Spleen (tissue), 11 donors: ENCODE measurements around the gene TEX2. TPM values are rescaled to one million over a fixed set of nuclear protein-coding genes. Genes with fewer than 3 reads are reported as not detected.

ENCODE experiments used
- DNase-seq: peaks from one replicate; pipeline ENCODE4 v3.0.0-alpha.2; 2020
- H3K27ac ChIP-seq, 8 donors: fragments of 200-600 bp; sonication (generic) in 7 of 8; 1 replicate in 4 of 8; 2 replicates in 4 of 8; pipeline versions ENCODE4 v1.5.0 to v1.8.0; 2016 to 2021; ENCODE audit warnings: inconsistent platforms in 4 of 8, mild to moderate bottlenecking in 4 of 8, moderate library complexity in 1 of 8
- H3K27me3 ChIP-seq, 7 donors: fragments of 200-600 bp; sonication (generic) in 6 of 7; replicated peaks in 1 of 7; 1 replicate in 4 of 7; 2 replicates in 3 of 7; pipeline versions ENCODE4 v1.5.0 to v1.8.0; 2016 to 2021; ENCODE audit warnings: inconsistent platforms in 3 of 7, mild to moderate bottlenecking in 1 of 7
- H3K36me3 ChIP-seq, 6 donors: fragments of 200-600 bp; sonication (generic) in 5 of 6; 1 replicate in 4 of 6; 2 replicates in 2 of 6; pipeline versions ENCODE4 v1.5.0 to v1.8.0; 2016 to 2021; ENCODE audit warnings: inconsistent platforms in 2 of 6
- H3K4me1 ChIP-seq, 6 donors: fragments of 200-600 bp; sonication (generic) in 5 of 6; 1 replicate in 3 of 6; 2 replicates in 3 of 6; pipeline versions ENCODE4 v1.5.0 to v1.8.0; 2016 to 2021; ENCODE audit warnings: inconsistent platforms in 3 of 6
- H3K4me3 ChIP-seq, 8 donors: fragments of 200-600 bp; sonication (generic) in 7 of 8; 1 replicate in 4 of 8; 2 replicates in 4 of 8; pipeline versions ENCODE4 v1.5.0 to v1.8.0; 2016 to 2021; ENCODE audit warnings: inconsistent platforms in 4 of 8, mild to moderate bottlenecking in 4 of 8, moderate library complexity in 2 of 8
- H3K9me3 ChIP-seq, 8 donors: fragments of 200-600 bp; sonication (generic) in 7 of 8; 1 replicate in 4 of 8; 2 replicates in 4 of 8; pipeline versions ENCODE4 v1.5.0 to v1.8.0; 2016 to 2021; ENCODE audit warnings: inconsistent platforms in 4 of 8
- POLR2A ChIP-seq, 3 donors: fragments of 450-650 bp; IDR thresholded peaks; one replicate each; pipeline ENCODE4 v1.5.1; 2017; ENCODE audit warnings: antibody characterized with exemption in 3 of 3, mild to moderate bottlenecking in 1 of 3
- POLR2AphosphoS5 ChIP-seq, 3 donors: sonication (generic); formaldehyde crosslinking; IDR thresholded peaks; one replicate each; pipeline ENCODE4 v1.5.1; 2017; ENCODE audit warnings: antibody characterized with exemption in 3 of 3
- WGBS, 5 donors: extraction: QIAGEN DNeasy Blood & Tissue Kit in 3 of 5; methylation state at CpG; one replicate each; pipeline versions ENCODE4 v1.1.5 to v1.1.7; 2013 to 2018; 5-methylcytosine and 5-hydroxymethylcytosine counted together
- intact Hi-C: fragments of 100-400 bp; cut with DNase I; formaldehyde crosslinking; loops from one replicate; pipeline ENCODE4 v1.15.0; 2023; ENCODE audit warnings: low total_unique reads
- polyA plus RNA-seq, 3 donors: library from polyadenylated mRNA; stranded (reverse); fragments of 200-250 nt; gene quantifications; one replicate each; pipeline ENCODE4 v1.2.1, GENCODE V29; 2013
- total RNA-seq, 7 donors: library from RNA; depleted of rRNA in 3 of 7; stranded (reverse); fragments of >200 nt in 3 of 7; fragmentation: NEBNext Ultra II Directional in 4 of 7; extraction: Animal tissue kit (Norgen Biotek cat#: 25700) in 4 of 7; gene quantifications; one replicate each; pipeline versions ENCODE4 v1.1.0 to v1.2.1, GENCODE V29; 2016 to 2021
- TF ChIP-seq, protein P1 (sequence below), 11 experiments: fragments of 200-600 bp in 7 of 11; fragments of 450-650 bp in 4 of 11; sonication (generic) in 4 of 11; IDR thresholded peaks in 8 of 11; conservative IDR thresholded peaks in 3 of 11; 1 replicate in 7 of 11; 2 replicates in 4 of 11; pipeline versions ENCODE4 v1.4.0 to v1.8.0; 2016 to 2021; ENCODE audit warnings: antibody characterized with exemption in 11 of 11, inconsistent platforms in 4 of 11, mild to moderate bottlenecking in 1 of 11
- donor health status: healthy with polysubstance abuse.
- donor health status: DM: no; HTN: no; CAD: no; lungs with moderate emphysema.
- donor health status: DM: no; HTN: no; CAD: no.
- donor health status: Bipolar disorder and iron deficiency.
- donor health status: healthy.
- donor health status: DM: no; HTN: no; CAD: no.
- donor health status: DM: yes; HTN: yes; CAD: no.

The TEX2 gene
- total and polyA plus RNA-seq, 10 donors = 3.0 to 44.5 (median 26.7) TPM

DNA sequence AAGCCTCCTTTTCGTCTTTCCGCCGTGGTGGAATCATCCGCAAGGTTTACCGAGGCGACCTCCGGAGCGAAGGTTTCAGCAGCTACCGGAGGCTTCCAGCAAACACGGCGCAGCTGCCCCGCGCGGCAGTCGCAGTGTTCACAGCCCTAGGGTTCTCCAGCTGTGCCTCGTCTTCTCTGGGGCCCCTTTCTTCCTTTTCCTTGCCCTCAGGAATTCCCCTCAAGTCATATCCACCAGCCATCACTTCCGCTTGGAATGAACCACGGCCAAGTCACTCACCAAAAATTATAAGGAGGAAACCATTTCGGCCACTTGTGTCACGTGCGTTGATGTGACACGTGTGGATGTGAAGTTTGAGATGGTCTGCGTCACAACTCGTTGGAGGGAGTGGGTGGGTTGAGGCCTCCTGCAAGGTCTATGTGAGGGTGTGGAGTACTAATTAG is 132.5 kb downstream of the TEX2 start:
- Histone ChIP-seq H3K4me1 (peaks cover 18 to 74% (median 52%) of the 10 kb centered on the region in 6 donors), H3K27ac (peak overlapping the region; percentile 95 to 99 (median 97)), H3K4me3 (peak overlapping the region; percentile 23 to 92 (median 68)), H3K27me3 (no peaks in the 10 kb centered on the region), H3K36me3 (no peaks in the 10 kb centered on the region), H3K9me3 (no peaks in the 10 kb centered on the region)
- no peak for DNase-seq
- TF ChIP-seq POLR2AphosphoS5 (IDR thresholded peaks at IDR 0.05) (peak in 1 of 3 donors; percentile 36), POLR2A (IDR thresholded peaks at IDR 0.05) (no peak)
- TF ChIP-seq, protein P1, sequence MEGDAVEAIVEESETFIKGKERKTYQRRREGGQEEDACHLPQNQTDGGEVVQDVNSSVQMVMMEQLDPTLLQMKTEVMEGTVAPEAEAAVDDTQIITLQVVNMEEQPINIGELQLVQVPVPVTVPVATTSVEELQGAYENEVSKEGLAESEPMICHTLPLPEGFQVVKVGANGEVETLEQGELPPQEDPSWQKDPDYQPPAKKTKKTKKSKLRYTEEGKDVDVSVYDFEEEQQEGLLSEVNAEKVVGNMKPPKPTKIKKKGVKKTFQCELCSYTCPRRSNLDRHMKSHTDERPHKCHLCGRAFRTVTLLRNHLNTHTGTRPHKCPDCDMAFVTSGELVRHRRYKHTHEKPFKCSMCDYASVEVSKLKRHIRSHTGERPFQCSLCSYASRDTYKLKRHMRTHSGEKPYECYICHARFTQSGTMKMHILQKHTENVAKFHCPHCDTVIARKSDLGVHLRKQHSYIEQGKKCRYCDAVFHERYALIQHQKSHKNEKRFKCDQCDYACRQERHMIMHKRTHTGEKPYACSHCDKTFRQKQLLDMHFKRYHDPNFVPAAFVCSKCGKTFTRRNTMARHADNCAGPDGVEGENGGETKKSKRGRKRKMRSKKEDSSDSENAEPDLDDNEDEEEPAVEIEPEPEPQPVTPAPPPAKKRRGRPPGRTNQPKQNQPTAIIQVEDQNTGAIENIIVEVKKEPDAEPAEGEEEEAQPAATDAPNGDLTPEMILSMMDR (IDR thresholded peaks at IDR 0.05 in 8 of 11, conservative IDR thresholded peaks at IDR 0.05 in 3 of 11) = peak in 2 of 11 experiments; percentile 8 to 23
- 4 to 21% (median 5%) methylated on average over 7 to 24 of the region's 24 CpGs for WGBS, 5 donors
- intact Hi-C loops = loop anchor here (5.0 kb wide), 2 partner anchors 98 to 218 kb away; partner anchors contain the start of gene CSHL1

DNA sequence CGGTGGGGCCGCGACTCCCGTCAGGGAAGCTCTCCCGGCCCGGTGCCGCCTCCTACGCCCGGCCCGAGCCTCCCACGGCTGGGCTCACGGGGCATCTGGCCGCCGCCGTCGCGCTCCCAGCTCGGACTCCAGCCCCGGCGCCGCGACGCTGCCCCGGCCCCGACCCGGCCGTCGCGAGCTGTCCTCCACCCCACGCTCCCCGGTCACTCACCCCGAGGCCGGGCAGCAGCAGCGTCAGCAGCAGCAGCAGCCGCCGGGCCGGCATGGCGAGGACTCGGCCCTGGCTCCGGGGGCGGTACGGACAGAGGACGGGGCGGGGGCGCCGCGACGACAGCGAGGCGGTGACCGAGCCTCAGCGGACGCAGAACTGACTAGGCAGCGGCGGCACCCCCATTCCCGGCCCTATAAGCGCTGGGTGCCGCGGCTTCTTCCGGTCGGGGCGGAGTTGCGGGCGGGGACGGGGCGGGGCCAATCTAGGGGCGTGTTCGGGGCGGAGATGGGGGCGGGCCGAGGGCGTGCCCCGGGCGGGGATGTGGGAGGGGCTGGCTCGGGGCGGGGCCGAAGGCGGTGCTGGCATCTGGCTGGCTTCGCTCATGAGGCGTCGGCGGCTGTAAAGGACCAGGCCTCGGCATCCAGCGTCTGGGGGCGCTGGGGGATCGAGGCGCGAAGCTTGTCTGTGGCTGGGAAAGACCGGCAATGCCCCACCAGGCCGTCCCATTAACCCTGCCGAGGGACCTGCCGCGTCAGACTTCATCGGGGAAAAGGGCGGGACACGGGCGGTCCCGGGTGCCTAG is 133.1 kb downstream of the TEX2 start, which contains the start of gene ERN1:
ERN1 (minus strand) TSS at position 380 of the 794 bp plus-strand sequence; CDS start at position 265, 115 bp downstream.
- intact Hi-C loops = loop anchor here (5.0 kb wide), 2 partner anchors 98 to 218 kb away; partner anchors contain the start of gene CSHL1
- Histone ChIP-seq H3K4me3 (peak within 1 kb of the TSS; percentile 60 to 92 (median 72)), H3K27me3 (no peaks in the 10 kb centered on the region), H3K36me3 (no peaks in the 10 kb centered on the region), H3K4me1 (peaks cover 18 to 78% (median 52%) of the 10 kb centered on the region in 6 donors), H3K27ac (peak within 1 kb of the TSS; percentile 95 to 99 (median 97)), H3K9me3 (no peaks in the 10 kb centered on the region)
- DNase-seq = peak; percentile 99
- peak; percentile 67 to 87 (median 87) for TF ChIP-seq POLR2A (IDR thresholded peaks at IDR 0.05)
- TF ChIP-seq, protein P1 (IDR thresholded peaks at IDR 0.05 in 8 of 11, conservative IDR thresholded peaks at IDR 0.05 in 3 of 11) = peak in 2 of 11 experiments; percentile 6 to 31
- peak; percentile 98 for TF ChIP-seq POLR2AphosphoS5 (IDR thresholded peaks at IDR 0.05)
- 0 to 1% (median 1%) methylated on average over 22 to 98 of the region's 98 CpGs for WGBS, 5 donors

DNA sequence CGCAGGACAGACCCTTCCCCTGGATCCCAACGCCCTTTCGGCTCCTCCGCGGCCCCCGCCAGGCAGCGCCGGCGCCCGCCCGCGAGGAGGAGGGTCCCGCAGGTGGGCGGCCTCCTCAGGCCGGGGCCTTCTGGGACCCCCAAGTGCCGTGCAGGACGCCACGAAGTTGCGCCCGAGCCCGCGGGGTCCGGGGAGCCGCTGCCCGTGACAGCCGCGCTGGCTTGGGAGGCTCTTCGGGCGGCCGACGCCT is 133.6 kb downstream of the TEX2 start:
- intact Hi-C loops = no loop called here
- no peak for TF ChIP-seq POLR2AphosphoS5 (IDR thresholded peaks at IDR 0.05)
- Histone ChIP-seq H3K9me3 (no peaks in the 10 kb centered on the region), H3K4me1 (peaks cover 18 to 78% (median 52%) of the 10 kb centered on the region in 6 donors), H3K4me3 (peak overlapping the region; percentile 60 to 92 (median 72)), H3K27me3 (no peaks in the 10 kb centered on the region), H3K36me3 (no peaks in the 10 kb centered on the region), H3K27ac (peak overlapping the region; percentile 88 to 99 (median 97))
- 0 to 1% (median 0%) methylated on average over 1 to 31 of the region's 31 CpGs for WGBS, 5 donors
- no peak for DNase-seq

DNA sequence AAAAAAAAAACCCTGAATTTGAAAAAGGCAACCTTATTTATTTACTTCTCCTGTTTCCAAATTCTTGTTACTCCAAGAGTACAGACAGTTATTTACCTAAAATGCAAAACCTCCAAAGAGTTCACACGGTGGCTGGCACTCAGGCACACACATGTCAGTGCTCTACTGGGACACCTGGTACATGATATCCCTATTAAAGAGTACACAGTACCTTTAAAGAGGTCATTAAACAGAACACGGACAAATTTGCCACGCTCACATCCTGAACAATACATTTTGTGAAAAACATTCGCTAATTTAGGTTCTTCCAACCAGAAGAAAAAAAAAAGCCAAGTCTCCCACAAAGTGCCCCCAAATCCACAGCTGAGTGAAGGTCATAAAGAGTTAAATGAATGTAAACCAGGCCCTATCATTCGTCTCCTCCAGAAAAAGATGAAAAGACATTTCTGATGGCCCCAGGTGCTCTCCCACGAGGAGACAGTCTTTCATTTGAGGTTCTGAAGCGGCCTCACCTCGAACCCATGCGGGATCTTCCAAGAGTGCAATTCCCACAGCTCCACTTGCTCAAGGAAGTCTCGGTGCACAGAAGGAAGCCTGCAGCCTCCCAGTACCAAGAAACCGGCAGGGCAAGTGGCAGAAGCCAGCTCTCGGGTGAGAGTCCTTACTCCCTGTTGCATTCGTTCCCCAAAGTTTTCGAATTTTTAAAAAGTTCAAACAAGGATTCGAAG is 134.1 kb downstream of the TEX2 start:
- Histone ChIP-seq H3K4me3 (peak overlapping the region; percentile 60 to 92 (median 72)), H3K9me3 (no peaks in the 10 kb centered on the region), H3K4me1 (peaks cover 18 to 80% (median 52%) of the 10 kb centered on the region in 6 donors), H3K27me3 (no peaks in the 10 kb centered on the region), H3K36me3 (no peaks in the 10 kb centered on the region), H3K27ac (peak overlapping the region; percentile 88 to 99 (median 97))
- 12 to 20% (median 15%) methylated on average over 11 to 15 of the region's 15 CpGs for WGBS, 5 donors
- DNase-seq = no peak
- intact Hi-C loops = no loop called here
- TF ChIP-seq POLR2A (IDR thresholded peaks at IDR 0.05) (no peak), POLR2AphosphoS5 (IDR thresholded peaks at IDR 0.05) (no peak)
